IMR-90 (cell line): ENCODE results near the gene APOA4. TPM values are rescaled to one million over a fixed set of nuclear protein-coding genes. Genes with fewer than 3 reads are reported as not detected.

Experiments used
- ATAC-seq: fragments of 200-7000 bp; cut with Tn5 transposase; 2 replicates; pipeline ENCODE4 v1.9.1; 2020; ENCODE audit warnings: low read depth, mild to moderate bottlenecking, moderate library complexity
- BruUV-seq: library from RNA; stranded (reverse); fragments of 400-500 nt; replicated peaks from 2 replicates; lab custom pipeline; 2021; lab: Mats Ljungman, UMichigan
- CTCF ChIA-PET: fragments of 300-600 bp; formaldehyde crosslinking; extraction: SDS; loops from one replicate; lab custom pipeline; 2021; ENCODE audit warnings: antibody characterized with exemption; lab: Yijun Ruan, JAX
- POLR2A ChIA-PET: fragments of 300-600 bp; sonication (Branson Sonifier 250); formaldehyde crosslinking; loops from one replicate; lab custom pipeline; 2022; ENCODE audit warnings: antibody characterized with exemption; ENCODE audit not compliant: unreplicated experiment; lab: Charles Lee
- DNase-seq: peaks from one replicate; pipeline ENCODE4 v3.0.0; 2013
- H2AFZ ChIP-seq: replicated peaks from 2 replicates; pipeline ENCODE3; 2013; ENCODE audit warnings: low read length, mild to moderate bottlenecking; ENCODE audit not compliant: poor library complexity
- H2AK5ac ChIP-seq: 2 replicates; pipeline ENCODE4 v1.6.1; 2013; ENCODE audit warnings: low read depth, low read length, inconsistent platforms
- H2AK9ac ChIP-seq: replicated peaks from 2 replicates; pipeline ENCODE3; 2013; ENCODE audit warnings: mild to moderate bottlenecking, low read depth, low read length, moderate library complexity; ENCODE audit not compliant: poor library complexity
- H2BK120ac ChIP-seq: 2 replicates; pipeline ENCODE4 v1.6.1; 2013; ENCODE audit warnings: low read depth, low read length, inconsistent platforms
- H2BK15ac ChIP-seq: 3 replicates; pipeline ENCODE4 v1.6.1; 2013; ENCODE audit warnings: low read depth, low read length, inconsistent platforms
- H2BK20ac ChIP-seq: 2 replicates; pipeline ENCODE4 v1.6.1; 2013; ENCODE audit warnings: low read depth, mild to moderate bottlenecking, inconsistent platforms, low read length, moderate library complexity
- H2BK5ac ChIP-seq: 2 replicates; pipeline ENCODE4 v1.6.1; 2013; ENCODE audit warnings: mild to moderate bottlenecking, low read depth, low read length, inconsistent platforms; ENCODE audit not compliant: poor library complexity, severe bottlenecking
- H3K14ac ChIP-seq: replicated peaks from 2 replicates; pipeline ENCODE4 v1.6.1; 2013; ENCODE audit warnings: low read depth, low read length, inconsistent platforms
- H3K18ac ChIP-seq: 2 replicates; pipeline ENCODE4 v1.6.1; 2013; ENCODE audit warnings: low read depth, low read length, control low read depth
- H3K23ac ChIP-seq: 2 replicates; pipeline ENCODE4 v1.6.1; 2013; ENCODE audit warnings: low read depth, low read length, inconsistent platforms
- H3K27ac ChIP-seq: 2 replicates; pipeline ENCODE4 v1.5.1; 2013; ENCODE audit warnings: mild to moderate bottlenecking, control low read depth, low read length; ENCODE audit not compliant: insufficient read depth
- H3K27me3 ChIP-seq: 2 replicates; pipeline ENCODE4 v1.6.1; 2013; ENCODE audit warnings: low read length; ENCODE audit not compliant: control insufficient read depth, insufficient read depth
- H3K36me3 ChIP-seq: 2 replicates; pipeline ENCODE4 v1.6.1; 2013; ENCODE audit warnings: low read length, mixed read lengths; ENCODE audit not compliant: control insufficient read depth, insufficient read depth
- H3K4ac ChIP-seq: 2 replicates; pipeline ENCODE4 v1.6.1; 2013; ENCODE audit warnings: low read depth, low read length, inconsistent platforms
- H3K4me1 ChIP-seq: 2 replicates; pipeline ENCODE4 v1.6.1; 2013; ENCODE audit warnings: low read length, mixed read lengths; ENCODE audit not compliant: control insufficient read depth, insufficient read depth
- H3K4me2 ChIP-seq: 2 replicates; pipeline ENCODE4 v1.6.1; 2013; ENCODE audit warnings: low read depth, mild to moderate bottlenecking, control low read depth, low read length, moderate library complexity
- H3K4me3 ChIP-seq: 2 replicates; pipeline ENCODE4 v1.5.1; 2013; ENCODE audit warnings: low read depth, mild to moderate bottlenecking, control low read depth, low read length, moderate library complexity; ENCODE audit not compliant: insufficient read depth
- H3K56ac ChIP-seq: 2 replicates; pipeline ENCODE4 v1.6.1; 2013; ENCODE audit warnings: low read length, inconsistent platforms; ENCODE audit not compliant: insufficient read depth; ENCODE audit errors: extremely low read depth
- H3K79me1 ChIP-seq, 2 experiments: 2 replicates each; pipeline ENCODE4 v1.6.1; 2013; ENCODE audit warnings: low read length in 2 of 2, inconsistent platforms in 1 of 2, low read depth in 1 of 2
- H3K9ac ChIP-seq: 2 replicates; pipeline ENCODE4 v1.6.1; 2013; ENCODE audit warnings: low read depth, low read length, control low read depth
- H3K9me1 ChIP-seq: 2 replicates; pipeline ENCODE4 v1.6.1; 2013; ENCODE audit warnings: low read length, inconsistent platforms; ENCODE audit not compliant: insufficient read depth
- H3K9me3 ChIP-seq: 2 replicates; pipeline ENCODE4 v1.6.1; 2013; ENCODE audit warnings: low read length; ENCODE audit not compliant: control insufficient read depth, insufficient read depth
- H4K20me1 ChIP-seq: 2 replicates; pipeline ENCODE4 v1.6.1; 2013; ENCODE audit warnings: low read length, inconsistent platforms; ENCODE audit not compliant: insufficient read depth
- H4K5ac ChIP-seq: 2 replicates; pipeline ENCODE4 v1.6.1; 2013; ENCODE audit warnings: mild to moderate bottlenecking, low read depth, low read length, control low read depth
- H4K8ac ChIP-seq, 2 experiments: 2 replicates each; pipeline ENCODE4 v1.6.1; 2013; ENCODE audit warnings: low read depth in 2 of 2, low read length in 2 of 2, control low read depth in 1 of 2, inconsistent platforms in 1 of 2
- H4K91ac ChIP-seq: 2 replicates; pipeline ENCODE4 v1.6.1; 2013; ENCODE audit warnings: low read depth, low read length, inconsistent platforms; ENCODE audit not compliant: insufficient read depth
- BHLHE40 ChIP-seq: fragments of 150-350 bp; IDR thresholded peaks from 2 replicates; pipeline ENCODE4 v1.6.1; 2016; ENCODE audit warnings: mild to moderate bottlenecking, low read depth, low read length
- CEBPB ChIP-seq: IDR thresholded peaks from 2 replicates; pipeline ENCODE4 v1.6.1; 2012; ENCODE audit warnings: low read depth, low read length, improper control_type of control experiment
- CHD1 ChIP-seq: IDR thresholded peaks from 2 replicates; pipeline ENCODE4 v1.6.1; 2012; ENCODE audit warnings: low read depth, low read length, improper control_type of control experiment
- ELK1 ChIP-seq: fragments of 150-350 bp; IDR thresholded peaks from 2 replicates; pipeline ENCODE4 v1.6.1; 2016; ENCODE audit warnings: low read depth, mild to moderate bottlenecking, low read length, moderate library complexity, borderline replicate concordance
- MAFK ChIP-seq: IDR thresholded peaks from 2 replicates; pipeline ENCODE4 v1.6.1; 2012; ENCODE audit warnings: low read depth, low read length, improper control_type of control experiment
- MAZ ChIP-seq: IDR thresholded peaks from 2 replicates; pipeline ENCODE4 v1.6.1; 2012; ENCODE audit warnings: low read depth, mild to moderate bottlenecking, low read length, improper control_type of control experiment, moderate library complexity, borderline replicate concordance
- POLR2A ChIP-seq: IDR thresholded peaks from 2 replicates; pipeline ENCODE4 v1.6.1; 2012; ENCODE audit warnings: mild to moderate bottlenecking, low read depth, low read length
- RAD21 ChIP-seq: IDR thresholded peaks from 2 replicates; pipeline ENCODE4 v1.6.1; 2012; ENCODE audit warnings: low read length, improper control_type of control experiment
- RCOR1 ChIP-seq: IDR thresholded peaks from 2 replicates; pipeline ENCODE4 v1.6.1; 2012; ENCODE audit warnings: mild to moderate bottlenecking, low read length, improper control_type of control experiment; ENCODE audit not compliant: insufficient replicate concordance
- SMC3 ChIP-seq: fragments of 150-350 bp; IDR thresholded peaks from 2 replicates; pipeline ENCODE4 v1.6.1; 2016; ENCODE audit warnings: low read depth, mild to moderate bottlenecking, antibody characterized with exemption, low read length, moderate library complexity
- WGBS, 2 experiments: methylation state at CpG; one replicate each; pipeline versions ENCODE4 v1.1.5 to v1.1.7; 2013; ENCODE audit warnings: missing lambda C conversion rate in 2 of 2; ENCODE audit not compliant: insufficient read length in 1 of 2; ENCODE audit errors: extremely low coverage in 2 of 2; 5-methylcytosine and 5-hydroxymethylcytosine counted together
- dilution Hi-C: fragments of 300-500 bp; cut with HindIII; formaldehyde crosslinking; loops from one replicate; pipeline ENCODE4 v1.14.3; 2018; ENCODE audit warnings: low sequenced_read_pairs; ENCODE audit not compliant: unreplicated experiment
- in situ Hi-C: fragments of 300-500 bp; cut with MboI; formaldehyde crosslinking; loops from 3 replicates; pipeline ENCODE4 v1.14.3; 2019; ENCODE audit warnings: low sequenced_read_pairs, inconsistent platforms, mixed read lengths
- intact Hi-C: fragments of 100-400 bp; cut with micrococcal nuclease; formaldehyde crosslinking; loops from 2 replicates; pipeline ENCODE4 v1.10.0; 2022
- polyA plus RNA-seq, 3 experiments: library from polyadenylated mRNA; depleted of rRNA; stranded (reverse); fragments of >200 nt; gene quantifications; 2 replicates each; pipeline ENCODE4 v1.2.3, GENCODE V29; 2012; ENCODE audit warnings: low replicate concordance in 1 of 3
- total RNA-seq: library from RNA; depleted of rRNA; stranded (reverse); fragments of >200 nt; gene quantifications from 2 replicates; pipeline ENCODE4 v1.2.3, GENCODE V29; 2012

Gene APOA4
- total and polyA plus RNA-seq, 2 of the 4 experiments (the other 2 are of a cell fraction), result not detected

- no peaks in the 10 kb centered on the region for H3K79me1 ChIP-seq
- H3K4me3 ChIP-seq, result no peak overlapping the region
- ChIA-PET CTCF (interaction anchor here (0.6 to 1.9 kb wide), 3 partner anchors 19 to 71 kb away, joined by 3 to 5 read pairs (median 5); partner anchors contain the start of gene APOA5), POLR2A (no interaction called here)
- H2AK9ac ChIP-seq, result no peak overlapping the region
- no peak overlapping the region for H2BK120ac ChIP-seq
- H4K91ac ChIP-seq, result no peak overlapping the region
- peak overlapping the region; percentile 40; the same call in 1 of the 2 replicates for H3K14ac ChIP-seq
- H3K9me1 ChIP-seq, result peaks cover 19% of the 10 kb centered on the region
- H4K20me1 ChIP-seq, result no peaks in the 10 kb centered on the region; the same call in 1 of the 2 replicates
- no peak overlapping the region for H3K4ac ChIP-seq
- H3K18ac ChIP-seq, result no peak overlapping the region
- no CpG with 5 or more reads among the region's 3 CpGs for WGBS, 2 experiments
- H2AK5ac ChIP-seq, result no peak overlapping the region
- H3K9ac ChIP-seq, result no peak overlapping the region
- no peaks in the 10 kb centered on the region for H3K27me3 ChIP-seq
- no peak overlapping the region for H4K5ac ChIP-seq
- no peaks in the 10 kb centered on the region for H3K9me3 ChIP-seq
- H3K56ac ChIP-seq, result no peak overlapping the region
- no peak overlapping the region for H2AFZ ChIP-seq
- intact Hi-C loops, result no loop called here
- H2BK15ac ChIP-seq, result no peak overlapping the region
- peaks cover 42% of the 10 kb centered on the region for H3K36me3 ChIP-seq
- H3K27ac ChIP-seq, result no peak overlapping the region
- BruUV-seq, result no TSS peak
- no peak for TF ChIP-seq MAFK
- no peak for TF ChIP-seq CEBPB
- no peak for TF ChIP-seq POLR2A
- TF ChIP-seq CHD1, result no peak
- TF ChIP-seq BHLHE40, result no peak
- no peak for TF ChIP-seq ELK1
- no peak for TF ChIP-seq SMC3
- TF ChIP-seq MAZ, result no peak
- no peak for TF ChIP-seq RCOR1
- no peak for TF ChIP-seq RAD21
- no peak overlapping the region for H4K8ac ChIP-seq
- H2BK5ac ChIP-seq, result no peak overlapping the region
- in situ Hi-C loops, result no loop called here
- no peak overlapping the region for H3K4me2 ChIP-seq
- dilution Hi-C loops, result no loop called here
- DNase-seq, result no peak
- H3K4me1 ChIP-seq, result peaks cover 19% of the 10 kb centered on the region
- ATAC-seq, result no peak
- no peak overlapping the region for H2BK20ac ChIP-seq
- no peak overlapping the region for H3K23ac ChIP-seq
Observed at GRCh38 chr11:116862185-116862584, 39.1 kb upstream of the APOA4 start.
